SH-SY5Y (cell line): Measurements from ENCODE around the gene MAN2B2.

Source experiments
- GATA2 ChIP-seq: IDR thresholded peaks from 2 replicates; pipeline ENCODE4 v1.6.1; 2011; ENCODE audit warnings: mild to moderate bottlenecking, low read depth, low read length
- GATA3 ChIP-seq: IDR thresholded peaks from 2 replicates; pipeline ENCODE4 v1.6.1; 2011; ENCODE audit warnings: low read depth, mild to moderate bottlenecking, low read length, moderate library complexity

The MAN2B2 gene

DNA sequence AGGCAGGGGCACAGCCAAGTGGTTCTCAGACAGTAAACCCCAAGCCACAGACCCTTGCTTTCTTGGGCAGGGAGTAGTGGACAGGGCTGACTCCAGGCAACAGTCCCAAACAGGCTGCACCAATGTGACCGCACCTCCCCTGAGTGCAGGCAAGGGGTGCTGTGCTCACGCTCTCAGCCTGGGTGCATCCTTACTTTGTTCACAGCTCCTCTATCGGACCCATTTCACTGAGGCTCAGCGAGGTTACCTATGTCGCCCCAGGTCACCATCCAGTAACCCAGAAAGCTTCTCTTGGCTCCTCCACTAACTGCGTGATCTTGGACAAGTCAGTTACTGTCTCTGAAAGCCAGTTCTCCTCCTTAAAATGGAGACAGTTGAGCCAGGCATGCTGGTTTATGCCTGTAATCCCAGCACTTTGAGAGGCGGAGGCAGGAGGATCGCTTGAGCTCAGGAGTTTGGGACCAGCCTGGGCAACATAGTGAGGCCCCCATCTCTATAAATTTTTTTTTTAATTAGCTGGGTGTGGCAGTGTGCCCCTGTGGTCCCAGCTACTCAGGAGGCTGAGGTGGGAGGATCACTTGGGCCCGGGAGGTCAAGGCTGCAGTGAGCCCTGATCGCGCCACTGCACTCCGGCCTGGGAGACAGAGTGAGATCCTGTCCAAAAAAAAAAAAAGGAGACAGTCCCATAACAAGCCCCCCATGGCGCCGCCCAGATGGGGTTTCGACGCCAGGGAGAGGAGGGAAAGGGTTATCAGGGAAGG, 823 bp upstream of the MAN2B2 start:
- TF ChIP-seq GATA3 (no peak), GATA2 (no peak)

DNA sequence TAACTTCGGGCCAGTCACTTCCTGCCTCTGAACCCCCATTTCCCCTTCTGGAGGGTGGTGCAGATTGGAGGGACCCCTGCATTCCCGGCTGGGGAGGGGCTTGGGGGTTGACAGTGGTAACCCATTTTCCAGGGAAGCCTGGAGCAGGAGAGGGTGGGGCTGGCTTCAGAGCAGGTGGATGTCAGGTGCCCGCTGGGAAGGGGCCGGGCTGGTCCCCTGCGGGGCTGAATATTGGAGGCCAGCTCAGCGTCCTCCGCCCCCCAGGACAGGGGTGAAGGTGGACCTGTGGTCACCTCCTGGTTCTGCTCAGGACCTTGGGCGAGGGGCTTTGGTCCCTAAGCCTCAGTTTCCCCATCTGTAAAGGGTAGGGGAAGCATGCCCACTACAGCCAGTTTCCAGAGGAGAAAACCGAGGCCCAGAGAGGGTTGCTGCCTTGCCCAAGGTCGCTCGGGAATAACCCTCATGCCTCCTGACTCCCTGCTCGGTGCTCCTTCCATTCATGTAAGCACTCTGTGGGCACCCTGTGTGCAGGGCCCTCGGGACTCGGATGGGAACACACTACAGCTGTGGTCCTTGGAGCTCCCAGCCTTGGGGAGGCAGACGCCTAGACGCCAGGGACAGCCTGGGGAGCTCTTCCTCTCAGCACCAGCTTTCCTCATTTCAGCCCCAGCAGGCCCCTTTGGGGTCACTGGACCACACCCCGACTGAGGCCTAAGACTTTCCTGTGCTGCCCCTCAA, 683 bp downstream of the MAN2B2 start:
- TF ChIP-seq GATA3 = no peak
- no peak for TF ChIP-seq GATA2

DNA sequence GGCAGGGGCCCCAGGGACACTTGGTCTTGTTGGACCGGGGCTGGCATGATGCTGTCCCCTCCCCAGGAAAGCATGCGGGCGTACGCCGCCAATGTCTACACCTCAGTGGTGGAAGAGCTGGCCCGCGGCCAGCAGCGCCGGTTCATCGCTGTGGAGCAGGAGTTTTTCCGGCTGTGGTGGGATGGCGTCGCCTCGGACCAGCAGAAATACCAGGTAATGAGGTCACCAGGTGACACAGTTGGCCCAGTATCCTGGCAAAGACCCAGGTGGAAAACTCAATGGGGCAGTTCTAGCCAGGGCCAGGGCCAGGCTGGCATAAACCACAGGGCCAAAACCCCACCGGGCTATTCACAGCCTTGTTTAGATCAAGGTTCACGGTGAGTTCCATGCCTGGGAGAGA, 1.5 kb downstream of the MAN2B2 start:
- TF ChIP-seq GATA3 (no peak), GATA2 (no peak)

DNA sequence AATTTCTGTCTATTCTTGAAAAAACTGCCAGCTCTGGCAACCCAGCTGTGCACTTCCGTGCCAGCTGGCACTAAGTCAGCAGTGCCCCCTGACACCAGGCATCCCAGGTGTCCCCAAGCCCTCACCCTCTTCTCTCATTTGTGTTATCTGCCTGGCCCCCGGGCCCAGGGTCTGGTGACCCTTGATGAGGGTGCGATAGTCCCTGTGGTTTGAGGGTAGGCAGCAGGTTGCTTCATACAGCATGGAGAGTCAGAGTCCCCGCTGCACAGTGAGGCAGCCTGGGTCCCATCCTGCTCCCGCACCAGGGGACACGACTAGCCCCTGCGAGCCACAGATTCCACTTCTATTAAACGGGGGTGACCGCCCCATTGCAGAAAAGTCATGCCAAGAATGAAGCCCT, 1.9 kb downstream of the MAN2B2 start:
- TF ChIP-seq GATA2 = no peak
- TF ChIP-seq GATA3 = no peak

DNA sequence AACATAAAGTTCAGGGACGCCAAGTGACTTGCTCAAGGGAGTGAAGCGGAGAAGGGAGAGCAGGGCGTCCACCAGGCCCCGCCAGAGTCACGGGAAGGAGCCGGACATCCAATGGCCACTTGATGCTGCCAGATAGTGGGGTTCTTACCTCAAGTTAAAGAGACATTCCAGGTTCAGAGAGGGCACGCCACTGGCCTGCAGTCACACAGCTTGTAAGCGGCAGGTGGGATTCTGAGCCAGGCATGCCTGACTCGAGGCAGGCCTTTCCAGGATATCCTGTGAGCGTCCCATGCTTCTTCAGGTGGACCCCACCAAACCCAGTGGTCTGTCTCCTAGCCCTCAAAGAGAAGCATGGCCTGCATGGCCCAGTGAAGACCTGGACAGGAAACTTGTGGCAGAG, 2.4 kb downstream of the MAN2B2 start:
- no peak for TF ChIP-seq GATA2
- TF ChIP-seq GATA3 = no peak

DNA sequence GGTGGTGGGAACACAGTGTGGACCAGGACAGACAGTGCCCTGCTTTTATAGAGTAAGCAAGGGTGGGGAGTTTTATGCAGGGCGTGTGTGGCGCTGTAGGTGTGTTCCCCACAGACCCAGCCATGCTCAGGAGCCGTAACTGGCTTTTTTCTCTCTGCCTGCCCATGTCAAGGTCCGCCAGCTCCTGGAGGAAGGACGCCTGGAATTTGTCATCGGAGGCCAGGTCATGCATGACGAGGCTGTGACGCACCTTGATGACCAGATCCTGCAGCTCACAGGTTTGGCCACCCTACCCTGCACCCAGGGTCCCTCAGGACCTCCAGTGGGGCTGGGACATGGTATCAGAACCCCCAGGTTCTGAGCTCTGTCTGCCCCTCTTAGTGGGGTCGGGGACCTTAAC, 3.2 kb downstream of the MAN2B2 start:
- no peak for TF ChIP-seq GATA3
- TF ChIP-seq GATA2 = no peak

DNA sequence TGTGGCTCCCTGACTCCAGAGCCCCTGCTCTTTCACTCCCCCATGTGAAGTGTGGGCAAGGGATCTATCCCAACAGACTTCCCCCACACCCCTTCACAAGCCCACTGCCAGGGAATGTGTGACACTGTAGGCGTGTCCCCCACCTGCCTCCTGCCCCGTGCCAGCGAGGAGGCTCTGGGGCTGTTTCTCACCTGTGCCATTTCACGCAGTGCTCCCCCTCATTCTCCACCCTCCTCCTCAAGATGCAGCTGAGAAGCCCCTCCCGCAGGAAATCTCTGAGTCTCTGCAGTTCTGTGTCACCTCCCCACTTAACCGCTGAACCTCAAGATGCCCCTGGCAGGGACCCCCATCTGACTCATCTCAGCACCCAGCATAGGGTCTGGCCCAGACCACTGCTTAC, 5.4 kb downstream of the MAN2B2 start:
- TF ChIP-seq GATA3 (no peak), GATA2 (no peak)

DNA sequence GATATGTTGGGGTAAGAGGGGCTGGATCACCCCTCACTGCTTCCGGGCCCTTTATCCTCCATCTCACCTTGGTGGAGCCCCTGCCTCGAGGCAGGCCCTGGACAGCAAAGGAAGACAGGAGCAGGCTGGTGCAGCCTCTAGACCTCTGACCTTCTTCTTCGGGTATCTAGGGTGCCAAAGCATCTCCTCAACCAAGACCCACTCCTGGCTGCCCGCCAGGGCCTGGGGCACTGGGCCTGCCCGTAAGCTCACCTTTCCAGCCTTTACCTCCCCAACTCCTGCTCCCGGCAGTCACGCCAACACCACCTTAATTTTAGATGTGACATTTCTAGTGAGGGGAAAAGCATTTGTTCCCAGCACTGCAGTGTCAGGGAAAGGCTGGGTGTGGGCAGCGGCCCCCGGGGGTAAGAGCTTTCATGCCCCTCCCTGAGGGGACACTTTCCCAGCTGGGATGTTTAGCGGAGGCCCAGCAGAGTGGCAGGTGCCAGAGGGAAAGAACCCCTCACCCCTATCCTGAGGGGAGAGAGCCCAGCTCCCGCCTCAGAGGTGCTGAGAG, 6.7 kb downstream of the MAN2B2 start:
- TF ChIP-seq GATA2 (no peak), GATA3 (no peak)

DNA sequence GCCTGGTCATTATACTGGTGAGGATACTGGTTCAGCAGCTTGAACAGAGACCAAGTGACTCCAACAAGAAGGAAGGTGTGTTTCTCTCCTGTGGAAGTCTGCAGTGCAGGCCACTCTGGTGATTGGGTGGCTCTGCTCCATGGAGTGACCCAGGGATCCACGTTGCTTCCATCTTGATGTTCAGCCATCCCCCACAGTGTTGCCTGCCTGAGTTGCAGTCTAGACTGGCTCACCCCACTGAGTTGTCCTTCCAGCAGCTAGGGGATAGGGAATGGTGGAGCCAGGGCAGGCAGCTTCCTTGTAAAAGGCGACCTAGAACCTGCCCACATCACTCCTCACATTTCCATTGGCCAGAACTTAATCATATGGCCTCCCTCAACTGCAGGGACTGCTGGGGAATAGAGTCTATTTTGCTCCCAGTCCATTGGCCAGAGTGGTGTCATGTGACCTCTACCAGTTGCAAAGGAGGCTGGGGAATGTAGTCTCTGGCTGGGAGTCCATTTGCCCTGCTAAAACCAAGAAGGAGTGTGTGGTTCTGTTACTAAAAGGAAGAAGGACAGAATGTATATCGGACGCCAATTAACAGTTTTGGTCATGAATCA, 8.0 kb downstream of the MAN2B2 start:
- TF ChIP-seq GATA3 (no peak), GATA2 (no peak)

DNA sequence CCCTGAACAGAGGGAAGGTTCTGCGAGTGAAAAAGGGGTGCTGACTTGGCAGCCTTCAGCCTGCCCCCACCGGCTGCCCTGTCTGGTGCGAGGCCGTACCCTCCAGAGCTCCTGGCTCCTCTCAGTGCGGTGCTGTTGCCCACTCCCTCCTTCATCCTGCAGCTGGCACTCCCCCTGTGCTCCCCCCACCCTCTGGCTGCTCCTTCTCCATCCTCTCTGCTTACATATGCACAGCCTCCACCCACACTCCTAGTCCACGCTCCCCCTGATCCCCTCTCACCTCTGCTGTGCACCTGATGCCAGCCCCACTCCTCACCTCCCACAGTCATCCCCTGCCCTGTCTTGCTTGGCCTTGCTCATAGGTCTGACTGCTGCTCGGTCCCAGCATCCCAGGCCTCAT, 9.9 kb downstream of the MAN2B2 start:
- TF ChIP-seq GATA3 = no peak
- no peak for TF ChIP-seq GATA2

DNA sequence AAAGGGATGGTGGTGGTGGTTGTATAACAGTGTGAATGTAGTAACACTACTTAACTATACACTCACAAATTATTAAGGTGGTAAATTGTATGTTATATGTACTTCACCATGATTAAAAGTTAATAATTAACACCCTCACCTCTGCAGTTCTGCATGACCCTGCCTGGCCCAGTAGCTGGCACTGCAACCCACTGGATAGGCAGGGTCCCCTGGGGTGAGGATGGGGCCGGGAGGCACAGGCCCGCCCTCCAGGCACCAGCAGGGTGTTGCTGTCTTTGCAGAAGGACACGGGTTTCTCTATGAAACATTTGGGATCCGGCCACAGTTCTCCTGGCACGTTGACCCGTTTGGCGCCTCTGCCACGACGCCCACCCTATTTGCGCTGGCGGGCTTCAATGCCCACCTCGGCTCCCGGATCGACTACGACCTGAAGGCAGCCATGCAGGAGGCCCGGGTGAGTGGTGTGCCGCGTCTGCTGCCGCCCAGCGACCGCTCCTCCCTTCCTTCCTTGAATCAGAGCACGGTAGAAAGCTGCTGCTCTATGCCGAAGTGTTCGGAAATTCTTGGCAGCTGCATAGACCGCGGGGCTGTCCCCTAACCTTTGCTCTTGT, 11.8 kb downstream of the MAN2B2 start:
- TF ChIP-seq GATA3 (no peak), GATA2 (no peak)

DNA sequence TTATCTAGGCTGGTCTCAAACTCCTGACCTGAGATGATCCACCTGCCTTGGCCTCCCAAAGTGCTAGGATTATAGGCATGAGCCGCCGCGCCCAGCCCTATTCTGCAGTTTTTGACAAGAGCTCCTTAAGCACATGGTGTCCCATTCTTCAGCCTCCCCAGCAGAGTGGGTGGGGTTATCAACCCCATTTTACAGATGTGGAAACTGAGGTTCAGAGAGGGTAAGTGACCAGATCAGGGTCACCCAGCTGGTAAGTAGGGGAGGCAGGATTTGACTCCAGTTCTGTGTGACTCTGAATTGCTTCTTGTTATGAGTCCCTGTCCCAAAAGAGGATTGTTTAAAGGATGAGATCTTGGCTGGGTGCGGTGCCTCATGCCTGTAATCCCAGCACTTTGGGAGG, 14.5 kb downstream of the MAN2B2 start:
- no peak for TF ChIP-seq GATA3
- no peak for TF ChIP-seq GATA2

DNA sequence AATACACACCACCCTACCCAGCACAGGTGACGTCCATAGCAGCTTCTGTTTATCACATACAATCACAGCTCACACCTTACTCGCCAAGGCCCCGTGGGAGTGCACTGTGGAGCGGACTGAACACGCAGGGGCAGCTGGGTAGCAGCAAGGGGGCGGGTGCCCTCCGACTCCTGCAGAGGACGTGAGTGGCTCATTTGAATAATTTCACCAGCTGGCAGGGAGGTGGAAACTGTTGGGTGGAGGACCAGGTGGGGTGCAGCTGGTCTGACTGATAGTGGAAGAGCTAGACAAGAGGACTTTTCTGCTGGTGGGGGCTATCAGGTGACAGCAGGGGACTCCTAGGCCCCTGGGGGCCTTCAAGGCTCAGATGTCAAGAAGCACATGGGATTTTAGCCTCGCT, 16.3 kb downstream of the MAN2B2 start:
- TF ChIP-seq GATA2 (no peak), GATA3 (no peak)

DNA sequence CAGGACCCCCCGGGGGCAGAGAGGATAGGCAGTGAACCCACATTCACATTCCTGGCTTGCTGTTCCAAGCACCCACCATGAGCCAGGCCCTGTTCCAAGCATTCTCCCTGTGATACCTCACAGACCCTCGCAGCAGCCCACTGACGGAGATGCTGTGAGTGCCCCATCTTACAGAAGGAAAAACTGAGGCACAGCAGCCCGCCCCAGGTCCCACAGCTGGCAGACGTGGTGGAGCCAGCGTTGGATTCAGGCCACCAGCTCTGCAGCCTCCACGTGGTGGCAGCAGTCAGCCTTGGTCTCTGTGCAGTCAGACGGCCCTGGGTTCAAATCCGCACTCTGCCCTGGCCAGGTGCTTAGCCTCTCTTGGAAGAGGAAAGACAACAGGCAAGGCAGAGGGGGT, 16.8 kb downstream of the MAN2B2 start:
- TF ChIP-seq GATA2 = no peak
- no peak for TF ChIP-seq GATA3
